ACC112 (cell line): Measurements from ENCODE around the gene RNF215.
A peak's percentile ranks its signal among the peaks of the same experiment; 100 is the strongest.

Source experiments
- H2AFZ ChIP-seq: fragments of 200-600 bp; sonication (generic); one replicate; pipeline ENCODE4 v1.6.0; 2017; ENCODE audit warnings: antibody characterized with exemption, low read length; ENCODE audit not compliant: unreplicated experiment
- H3K27ac ChIP-seq: fragments of 200-600 bp; sonication (generic); 2 replicates; pipeline ENCODE4 v1.5.1; 2014; ENCODE audit warnings: low read depth, mild to moderate bottlenecking, antibody characterized with exemption, low read length, moderate library complexity
- H3K27me3 ChIP-seq: fragments of 200-600 bp; sonication (generic); 2 replicates; pipeline ENCODE4 v1.6.1; 2014; ENCODE audit warnings: mild to moderate bottlenecking, antibody characterized with exemption, low read length, moderate library complexity, mixed read lengths; ENCODE audit not compliant: insufficient read depth
- H3K36me3 ChIP-seq: fragments of 200-600 bp; sonication (generic); 2 replicates; pipeline ENCODE4 v1.6.1; 2016; ENCODE audit warnings: mild to moderate bottlenecking, antibody characterized with exemption, low read length, moderate library complexity, mixed read lengths; ENCODE audit not compliant: insufficient read depth
- H3K4me1 ChIP-seq: fragments of 200-600 bp; sonication (generic); one replicate; pipeline ENCODE4 v1.6.1; 2016; ENCODE audit warnings: low read length, mixed read lengths; ENCODE audit not compliant: insufficient read depth, unreplicated experiment, control insufficient read depth
- H3K4me3 ChIP-seq: fragments of 200-600 bp; sonication (generic); 2 replicates; pipeline ENCODE4 v1.5.1; 2014; ENCODE audit warnings: mild to moderate bottlenecking, low read depth, low read length
- H3K79me2 ChIP-seq: fragments of 200-600 bp; sonication (generic); one replicate; pipeline ENCODE4 v1.6.0; 2016; ENCODE audit warnings: low read length; ENCODE audit not compliant: control insufficient read depth, unreplicated experiment, insufficient read depth

The RNF215 gene

DNA sequence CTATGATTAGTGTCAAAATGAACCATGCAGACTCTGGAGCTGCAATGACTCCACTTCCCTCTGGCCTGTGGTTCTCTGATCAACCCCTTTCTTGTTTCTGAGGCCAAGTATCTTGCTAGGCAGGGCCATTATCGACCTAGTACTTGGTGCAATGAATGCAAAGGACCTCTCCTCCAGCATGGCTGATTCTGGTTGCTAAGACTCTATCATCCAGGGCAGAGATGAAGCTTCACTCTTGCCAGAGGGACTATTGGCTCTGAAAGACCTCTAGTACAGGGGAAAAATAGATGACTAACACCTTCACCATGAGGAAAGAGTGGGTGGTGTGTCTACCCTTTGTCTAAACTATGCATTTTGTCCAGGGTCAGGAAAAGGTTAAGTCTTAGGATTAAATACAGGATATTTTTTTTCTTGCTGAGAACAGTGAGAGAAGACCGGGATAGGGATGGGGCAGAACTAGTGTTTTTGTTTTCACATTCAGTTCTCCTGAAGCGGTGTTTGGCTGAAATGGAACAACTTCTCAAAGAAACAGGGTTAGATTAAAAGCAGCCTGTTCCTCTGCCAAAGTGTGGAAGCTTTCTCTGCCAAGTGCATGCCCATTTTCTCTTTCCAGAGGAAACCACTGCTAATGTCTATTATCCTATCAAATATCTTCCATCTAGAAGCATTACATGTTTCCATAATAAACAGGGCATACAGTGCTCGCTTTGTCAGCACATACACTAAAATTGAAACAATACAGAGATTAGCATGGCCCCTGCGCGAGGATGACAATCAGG is 33.3 kb upstream of the RNF215 start:
- Histone ChIP-seq H3K36me3 (peaks cover 10% of the 10 kb centered on the region), H3K27me3 (no peaks in the 10 kb centered on the region), H3K79me2 (peaks cover 9% of the 10 kb centered on the region), H3K4me1 (peaks cover 54% of the 10 kb centered on the region), H3K27ac (peak overlapping the region; percentile 100), H2AFZ (no peak overlapping the region), H3K4me3 (peak overlapping the region; percentile 37; the same call in 1 of the 2 replicates)

GRCh38 chr22:30416837-30417236 is 29.6 kb upstream of the RNF215 start:
- Histone ChIP-seq H3K36me3 (peaks cover 10% of the 10 kb centered on the region), H3K79me2 (peaks cover 4% of the 10 kb centered on the region), H3K4me3 (no peak overlapping the region), H2AFZ (no peak overlapping the region), H3K27ac (peak overlapping the region; percentile 50), H3K4me1 (peaks cover 43% of the 10 kb centered on the region), H3K27me3 (no peaks in the 10 kb centered on the region)

- peaks cover 10% of the 10 kb centered on the region for H3K36me3 ChIP-seq
- no peak overlapping the region for H2AFZ ChIP-seq
- peak overlapping the region; percentile 50 for H3K27ac ChIP-seq
- no peak overlapping the region for H3K4me3 ChIP-seq
- peaks cover 3% of the 10 kb centered on the region for H3K79me2 ChIP-seq
- peaks cover 39% of the 10 kb centered on the region for H3K4me1 ChIP-seq
- H3K27me3 ChIP-seq: no peaks in the 10 kb centered on the region
Observed at GRCh38 chr22:30416403-30416802, 29.2 kb upstream of the RNF215 start.

- Histone ChIP-seq H3K27me3 (no peaks in the 10 kb centered on the region), H3K79me2 (peaks cover 3% of the 10 kb centered on the region), H2AFZ (no peak overlapping the region), H3K4me3 (no peak overlapping the region), H3K27ac (peak overlapping the region; percentile 32), H3K4me1 (peaks cover 22% of the 10 kb centered on the region), H3K36me3 (peaks cover 10% of the 10 kb centered on the region)
Observed at GRCh38 chr22:30414525-30415047, 27.4 kb upstream of the RNF215 start.

GRCh38 chr22:30413745-30414524 is 26.7 kb upstream of the RNF215 start:
- H2AFZ ChIP-seq: no peak overlapping the region
- peaks cover 3% of the 10 kb centered on the region for H3K79me2 ChIP-seq
- no peak overlapping the region for H3K4me3 ChIP-seq
- no peaks in the 10 kb centered on the region for H3K27me3 ChIP-seq
- H3K36me3 ChIP-seq: peaks cover 10% of the 10 kb centered on the region
- 0 out of 2 replicates have a peak overlapping the region, but pooled peaks have one; percentile 32 for H3K27ac ChIP-seq
- peaks cover 21% of the 10 kb centered on the region for H3K4me1 ChIP-seq

GRCh38 chr22:30413001-30413400 is 25.8 kb upstream of the RNF215 start:
- H3K79me2 ChIP-seq: peaks cover 3% of the 10 kb centered on the region
- no peaks in the 10 kb centered on the region for H3K27me3 ChIP-seq
- H2AFZ ChIP-seq: no peak overlapping the region
- H3K27ac ChIP-seq: peak overlapping the region; percentile 50
- no peak overlapping the region for H3K4me3 ChIP-seq
- peaks cover 10% of the 10 kb centered on the region for H3K36me3 ChIP-seq
- H3K4me1 ChIP-seq: peaks cover 28% of the 10 kb centered on the region

DNA sequence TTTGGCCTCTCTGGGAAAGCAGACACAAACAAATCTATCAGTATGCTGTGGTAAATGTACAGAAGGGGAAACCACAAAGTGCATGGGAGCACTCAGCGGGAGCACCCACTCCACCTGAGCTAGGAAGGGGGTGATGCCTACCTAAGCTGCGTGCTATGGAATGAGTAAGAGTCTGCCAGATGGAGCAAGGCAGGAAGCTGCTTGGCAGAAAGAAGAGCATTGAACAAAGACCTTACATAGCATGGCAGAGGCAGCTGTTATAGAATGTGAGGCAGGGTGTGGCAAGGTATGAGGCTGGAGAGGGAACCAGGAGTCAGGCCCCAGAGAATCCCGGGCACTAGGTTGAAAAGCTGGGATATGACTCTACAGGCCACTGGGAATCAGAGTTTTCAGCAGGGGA is 24.6 kb upstream of the RNF215 start:
- Histone ChIP-seq H3K4me1 (peaks cover 28% of the 10 kb centered on the region), H3K36me3 (peaks cover 5% of the 10 kb centered on the region), H3K79me2 (no peaks in the 10 kb centered on the region), H3K4me3 (no peak overlapping the region), H3K27me3 (no peaks in the 10 kb centered on the region), H2AFZ (no peak overlapping the region), H3K27ac (no peak overlapping the region)

DNA sequence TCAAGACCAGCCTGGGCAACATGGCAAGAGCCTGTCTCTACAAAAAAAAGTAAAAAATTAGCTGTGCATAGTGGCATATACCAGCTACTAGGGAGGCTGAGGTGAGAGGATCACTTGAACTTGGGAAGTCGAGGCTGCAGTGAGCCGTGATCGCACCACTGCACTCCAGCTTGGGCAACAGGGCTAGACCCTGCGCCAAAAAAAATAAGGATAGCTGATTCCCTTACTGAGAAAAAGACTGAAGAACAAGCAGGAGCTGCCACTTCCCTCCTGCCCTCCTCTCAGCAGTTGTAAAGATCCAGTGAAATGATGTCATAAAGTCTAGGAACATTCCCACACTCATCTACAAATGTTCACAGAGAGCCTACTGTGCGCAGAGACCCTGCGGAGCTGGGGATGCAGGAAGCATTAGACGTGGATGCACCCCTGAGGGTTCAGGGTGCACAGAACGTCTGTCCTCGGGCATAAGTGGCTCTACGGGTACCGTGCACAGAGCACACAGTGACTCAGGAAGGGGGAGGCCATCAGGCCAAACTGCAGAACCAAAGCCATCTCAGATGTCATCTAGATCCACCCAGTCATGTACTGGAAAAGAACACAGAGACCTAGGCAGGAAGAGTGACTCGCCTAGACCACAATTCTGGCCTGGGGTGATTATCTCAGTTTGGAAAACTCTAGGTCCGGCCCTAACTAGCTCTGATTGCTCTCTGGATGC is 21.3 kb upstream of the RNF215 start:
- Histone ChIP-seq H3K79me2 (peaks cover 9% of the 10 kb centered on the region), H3K36me3 (peaks cover 4% of the 10 kb centered on the region; the same call in 1 of the 2 replicates), H3K27ac (peak overlapping the region; percentile 74), H3K4me1 (peaks cover 25% of the 10 kb centered on the region), H3K27me3 (no peaks in the 10 kb centered on the region), H3K4me3 (no peak overlapping the region), H2AFZ (no peak overlapping the region)

DNA sequence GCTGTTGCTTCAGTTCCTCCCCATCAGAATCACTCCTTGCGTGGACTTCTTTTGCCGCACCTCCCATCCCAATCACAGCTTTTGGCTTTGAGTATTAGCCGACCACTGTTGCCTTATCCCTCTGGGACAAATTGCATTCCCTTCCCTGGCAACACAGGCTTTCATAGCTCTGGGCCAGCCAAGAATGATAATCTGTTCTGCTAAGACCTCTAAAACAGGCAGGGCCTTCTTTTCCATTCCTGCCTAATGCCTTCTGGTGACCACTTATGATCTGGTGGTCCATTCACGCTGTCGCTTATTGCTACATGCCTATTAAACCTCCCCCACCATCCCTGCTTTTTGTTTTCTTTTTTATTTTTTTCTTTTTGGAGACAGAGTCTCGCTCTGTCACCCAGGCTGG is 19.2 kb upstream of the RNF215 start:
- Histone ChIP-seq H3K4me3 (no peak overlapping the region), H3K27me3 (no peaks in the 10 kb centered on the region), H3K27ac (no peak overlapping the region), H2AFZ (no peak overlapping the region), H3K79me2 (peaks cover 19% of the 10 kb centered on the region), H3K36me3 (peaks cover 4% of the 10 kb centered on the region; the same call in 1 of the 2 replicates), H3K4me1 (peaks cover 26% of the 10 kb centered on the region)

- H3K4me3 ChIP-seq: no peak overlapping the region
- H3K4me1 ChIP-seq: peaks cover 26% of the 10 kb centered on the region
- H3K27ac ChIP-seq: 0 out of 2 replicates have a peak overlapping the region, but pooled peaks have one; percentile 1
- H3K79me2 ChIP-seq: peaks cover 19% of the 10 kb centered on the region
- H3K27me3 ChIP-seq: no peaks in the 10 kb centered on the region
- peaks cover 4% of the 10 kb centered on the region; the same call in 1 of the 2 replicates for H3K36me3 ChIP-seq
- no peak overlapping the region for H2AFZ ChIP-seq
Observed at GRCh38 chr22:30405731-30406130, 18.5 kb upstream of the RNF215 start.
